HG02981 (cell line): ENCODE measurements around the gene EEFSEC.

Experiments
- ATAC-seq: cut with Tn5 transposase; IDR thresholded peaks from one replicate; pipeline ENCODE4 v1.9.1; 2021; ENCODE audit warnings: mild to moderate bottlenecking, moderate library complexity; ENCODE audit not compliant: unreplicated experiment

EEFSEC gene

GRCh38 chr3:128328546-128329458, 175.5 kb downstream of the EEFSEC start:
- ATAC-seq: no peak

- no peak for ATAC-seq
Measured at GRCh38 chr3:128329491-128330213, 176.4 kb downstream of the EEFSEC start.

DNA sequence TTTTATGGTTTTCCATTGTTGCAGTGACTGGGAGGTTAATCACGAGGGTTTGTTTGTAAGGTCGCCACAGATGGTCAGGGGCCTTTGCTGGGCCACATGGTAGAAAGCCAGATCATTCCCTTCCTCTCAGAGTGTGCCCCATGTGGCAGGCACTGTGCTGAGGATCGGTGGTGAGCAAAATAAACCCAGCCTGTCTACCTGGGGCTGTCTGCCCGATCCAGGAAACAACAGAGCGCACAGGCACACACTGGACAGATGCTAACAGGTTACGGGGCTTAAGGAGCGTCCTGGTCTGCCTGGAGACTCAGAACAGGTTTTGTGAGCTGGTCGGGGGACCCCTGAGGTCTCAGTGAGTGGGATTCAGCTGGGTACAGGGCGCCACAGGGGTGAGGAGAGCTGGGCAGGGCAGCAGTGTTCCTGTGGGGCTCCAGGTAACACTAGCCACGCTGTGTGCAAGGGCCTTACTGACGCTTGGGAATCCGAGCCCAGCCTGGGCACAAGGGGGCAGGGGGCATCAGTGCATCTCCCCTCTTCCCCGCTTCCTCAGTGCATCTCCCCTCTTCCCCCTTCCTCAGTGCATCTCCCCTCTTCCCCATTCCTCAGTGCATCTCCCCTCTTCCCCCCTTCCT, 177.0 kb downstream of the EEFSEC start:
- no peak for ATAC-seq

DNA sequence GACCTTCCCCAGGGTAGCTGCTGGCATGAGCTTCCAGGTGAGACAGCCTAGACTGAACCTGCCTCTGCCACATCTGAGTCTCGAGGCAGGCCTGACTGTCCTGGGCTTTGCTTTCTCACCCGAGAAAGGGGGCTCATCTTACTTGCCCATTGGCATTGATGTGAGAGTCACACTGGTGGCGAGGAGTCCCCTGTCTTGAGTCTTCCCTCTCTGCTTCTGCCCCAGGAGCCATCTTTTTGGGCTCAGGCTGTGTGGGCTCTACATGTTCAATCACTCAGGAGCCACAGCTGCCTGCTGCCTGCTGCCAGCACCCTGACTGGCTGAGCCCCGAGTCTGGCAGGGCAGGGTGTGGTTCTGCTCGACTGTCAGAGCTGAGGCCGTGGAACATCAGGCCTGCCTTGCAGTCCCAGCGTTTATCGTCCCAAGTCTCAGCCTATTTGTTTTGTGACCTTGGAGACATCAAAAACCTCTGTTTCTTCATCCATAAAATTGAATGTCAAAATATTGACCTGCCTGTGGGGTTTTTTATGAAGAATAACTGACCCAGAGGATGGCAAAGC, 180.9 kb downstream of the EEFSEC start:
- no peak for ATAC-seq

DNA sequence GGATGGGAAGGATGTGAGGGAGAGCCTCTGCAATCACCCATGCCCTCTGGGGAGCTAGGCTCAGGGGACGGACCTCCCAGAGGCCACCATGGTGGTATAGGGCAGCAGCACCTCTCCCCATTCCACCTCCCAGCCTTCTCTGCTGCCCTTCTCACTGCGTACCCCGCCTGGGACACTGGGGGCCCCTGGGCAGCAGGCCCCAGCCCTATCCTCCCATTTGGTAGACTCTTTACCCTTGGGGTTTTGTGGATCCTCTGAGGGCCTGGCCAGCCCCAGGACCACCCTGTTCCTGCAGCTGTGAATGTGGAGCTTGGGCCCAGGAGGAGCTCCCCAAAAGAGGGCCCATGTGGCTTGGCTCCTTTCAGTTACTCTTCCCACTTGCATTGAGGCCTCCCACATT, 181.5 kb downstream of the EEFSEC start:
- ATAC-seq: no peak

GRCh38 chr3:128335621-128336296, 182.5 kb downstream of the EEFSEC start:
- ATAC-seq: no peak

GRCh38 chr3:128336337-128337156, 183.3 kb downstream of the EEFSEC start:
- no peak for ATAC-seq

GRCh38 chr3:128337305-128337704, 184.0 kb downstream of the EEFSEC start:
- no peak for ATAC-seq

GRCh38 chr3:128338536-128339330, 185.5 kb downstream of the EEFSEC start:
- no peak for ATAC-seq

- ATAC-seq: no peak
Measured at GRCh38 chr3:128339491-128340012, 186.3 kb downstream of the EEFSEC start.

- ATAC-seq: no peak
Measured at GRCh38 chr3:128340198-128340903, 187.1 kb downstream of the EEFSEC start.

DNA sequence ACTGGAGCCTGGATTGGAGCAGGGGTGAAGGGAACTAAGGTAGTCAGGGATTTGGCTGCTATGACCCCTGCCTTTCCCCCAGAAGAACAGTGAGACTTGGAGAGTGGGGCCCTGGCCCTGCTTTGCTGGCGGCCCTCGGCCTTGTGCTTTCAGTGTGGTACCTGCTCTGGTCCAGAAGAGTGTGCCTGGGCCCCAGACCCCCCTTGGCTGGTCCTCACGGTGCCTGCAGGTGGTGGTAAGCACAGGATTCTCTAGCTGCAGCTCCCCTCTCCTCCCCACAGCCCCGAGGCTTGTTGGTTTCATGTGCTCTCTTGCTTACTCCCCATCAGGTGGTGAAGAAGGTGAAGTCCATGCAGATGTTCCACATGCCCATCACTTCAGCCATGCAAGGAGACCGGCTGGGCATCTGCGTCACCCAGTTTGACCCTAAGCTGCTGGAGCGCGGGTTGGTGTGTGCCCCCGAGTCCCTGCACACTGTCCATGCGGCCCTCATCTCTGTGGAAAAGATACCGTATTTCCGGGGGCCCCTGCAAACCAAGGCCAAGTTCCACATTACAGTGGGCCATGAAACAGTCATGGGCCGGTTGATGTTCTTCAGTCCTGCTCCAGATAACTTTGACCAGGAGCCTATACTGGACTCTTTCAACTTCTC, 187.7 kb downstream of the EEFSEC start:
- no peak for ATAC-seq

GRCh38 chr3:128341659-128342395, 188.5 kb downstream of the EEFSEC start:
- no peak for ATAC-seq

GRCh38 chr3:128342701-128343180, 189.5 kb downstream of the EEFSEC start:
- no peak for ATAC-seq

DNA sequence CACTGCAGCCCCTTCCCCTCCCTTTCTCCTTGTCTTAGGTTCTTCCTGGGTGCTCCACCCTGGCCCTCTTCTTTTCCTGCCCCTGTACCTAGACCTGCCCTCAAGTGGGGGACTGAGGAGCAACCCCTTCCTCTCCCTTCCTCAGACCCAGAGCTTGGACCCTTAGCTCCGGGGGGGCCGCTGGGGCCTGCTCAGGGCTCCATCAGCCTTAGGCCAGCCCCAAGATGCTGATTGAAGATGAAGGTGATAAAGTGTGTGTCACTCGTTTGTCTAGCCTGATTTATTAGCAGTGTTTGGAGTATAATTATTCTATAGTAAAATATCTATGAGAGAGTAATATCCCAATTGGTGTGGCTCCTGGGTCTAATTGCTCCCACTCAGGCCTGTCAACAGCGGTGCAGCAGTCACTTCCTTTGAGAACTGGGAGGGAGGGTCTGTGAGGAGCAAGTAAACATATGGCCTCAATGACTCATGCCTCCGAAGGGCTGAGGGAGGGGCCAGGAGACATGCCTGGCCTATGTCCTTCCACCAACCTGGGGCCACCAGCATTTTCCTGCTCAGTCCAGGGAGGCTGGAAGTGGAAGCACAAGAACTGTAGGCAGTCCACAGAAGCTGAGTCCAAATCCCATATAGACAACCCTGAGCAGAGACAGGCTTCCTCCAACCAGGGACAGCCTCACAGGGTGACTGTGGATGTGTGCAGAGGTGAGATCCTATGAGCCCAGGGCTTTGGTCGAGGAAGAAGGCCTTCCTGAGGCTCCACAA, 190.2 kb downstream of the EEFSEC start:
- no peak for ATAC-seq
